GM21360 (cell line): ENCODE data around the gene YBX3.

ENCODE experiments used
- ATAC-seq: cut with Tn5 transposase; IDR thresholded peaks from one replicate; pipeline ENCODE4 v1.9.1; 2021; ENCODE audit warnings: mild to moderate bottlenecking, moderate library complexity; ENCODE audit not compliant: unreplicated experiment

Gene YBX3

GRCh38 chr12:10722502-10722904, 620 bp downstream of the YBX3 start:
- peak; percentile 45 for ATAC-seq

GRCh38 chr12:10721651-10722501, 1.2 kb downstream of the YBX3 start:
- ATAC-seq: no peak

- no peak for ATAC-seq
Measured at GRCh38 chr12:10720974-10721650, 2.0 kb downstream of the YBX3 start.

- ATAC-seq: no peak
Measured at GRCh38 chr12:10719482-10719881, 3.6 kb downstream of the YBX3 start.

GRCh38 chr12:10718279-10718821, 4.8 kb downstream of the YBX3 start:
- ATAC-seq: no peak

GRCh38 chr12:10717410-10717809, 5.7 kb downstream of the YBX3 start:
- no peak for ATAC-seq

- ATAC-seq: no peak
Measured at GRCh38 chr12:10716704-10717315, 6.3 kb downstream of the YBX3 start.

GRCh38 chr12:10716277-10716676, 6.8 kb downstream of the YBX3 start:
- no peak for ATAC-seq

- no peak for ATAC-seq
Measured at GRCh38 chr12:10715491-10715890, 7.6 kb downstream of the YBX3 start.

- no peak for ATAC-seq
Measured at GRCh38 chr12:10709808-10710207, 13.3 kb downstream of the YBX3 start.

- ATAC-seq: no peak
Measured at GRCh38 chr12:10708862-10709261, 14.3 kb downstream of the YBX3 start.

- no peak for ATAC-seq
Measured at GRCh38 chr12:10705655-10706054, 17.5 kb downstream of the YBX3 start.

GRCh38 chr12:10701843-10702242, 21.3 kb downstream of the YBX3 start:
- ATAC-seq: peak; percentile 9

GRCh38 chr12:10701131-10701681, 21.9 kb downstream of the YBX3 start:
- peak; percentile 47 for ATAC-seq

GRCh38 chr12:10700581-10700980, 22.5 kb downstream of the YBX3 start:
- ATAC-seq: no peak

GRCh38 chr12:10697862-10698261, 25.3 kb downstream of the YBX3 start:
- no peak for ATAC-seq

- ATAC-seq: no peak
Measured at GRCh38 chr12:10697156-10697555, 26.0 kb downstream of the YBX3 start.

GRCh38 chr12:10690906-10691305, 32.2 kb downstream of the YBX3 start:
- ATAC-seq: no peak

GRCh38 chr12:10689146-10689545, 34.0 kb downstream of the YBX3 start:
- no peak for ATAC-seq

- ATAC-seq: no peak
Measured at GRCh38 chr12:10688042-10688441, 35.1 kb downstream of the YBX3 start.

- no peak for ATAC-seq
Measured at GRCh38 chr12:10673659-10674384, 49.3 kb downstream of the YBX3 start, which contains the start of gene STYK1. Gene STYK1, minus strand, starts transcription at chr12:10674052. Its CDS starts 39,434 bp downstream, at chr12:10634618.
